Sciatic nerve (tissue), 2 donors: ENCODE data around the gene CEP72. TPM values are rescaled to one million over a fixed set of nuclear protein-coding genes. Genes with fewer than 3 reads are reported as not detected.
"Not testable (repeated sequence)": the region's sequence is repeated elsewhere in the genome, so short reads cannot be mapped to it uniquely, and the experiment has no call there.

Source experiments
- ATAC-seq: fragments of 200-7000 bp; cut with Tn5 transposase; one replicate; pipeline ENCODE4 v1.9.1; 2020; ENCODE audit warnings: mild to moderate bottlenecking, moderate library complexity
- DNase-seq: peaks from one replicate; pipeline ENCODE4 v3.0.0-alpha.2; 2020; ENCODE audit warnings: low spot score
- intact Hi-C: fragments of 100-400 bp; cut with DNase I; formaldehyde crosslinking; loops from one replicate; pipeline ENCODE4 v1.14.2; 2022
- total RNA-seq: library from RNA; stranded (reverse); fragmentation: NEBNext Ultra II Directional; extraction: Animal tissue kit (Norgen Biotek cat#: 25700); gene quantifications from one replicate; pipeline ENCODE4 v1.2.1, GENCODE V29; 2021
- donor health status: DM: no; HTN: no; CAD: no.
- donor health status: DM: no; HTN: no; CAD: no.

The CEP72 gene
- total RNA-seq, 1 donor from 2014 or later = 7.5 TPM

- intact Hi-C loops = no loop called here
- no peak for DNase-seq
These were observed 15.7 kb downstream of the CEP72 start for GRCh38 chr5:627840-628239.

GRCh38 chr5:628351-629205, 16.4 kb downstream of the CEP72 start:
- not testable (repeated sequence) for DNase-seq

More at GRCh38 chr5:627840-628239, 15.7 kb downstream of the CEP72 start:
- no peak for ATAC-seq

GRCh38 chr5:633501-633955, 21.4 kb downstream of the CEP72 start:
- intact Hi-C loops = no loop called here
- ATAC-seq (no peak), DNase-seq (no peak)

More at GRCh38 chr5:628351-629205, 16.4 kb downstream of the CEP72 start:
- intact Hi-C loops, ATAC-seq: not testable (repeated sequence)

- DNase-seq (no peak), ATAC-seq (no peak)
- intact Hi-C loops = no loop called here
These were observed 22.1 kb downstream of the CEP72 start for GRCh38 chr5:634191-634590.

GRCh38 chr5:635306-636055, 23.3 kb downstream of the CEP72 start:
- ATAC-seq = peak; percentile 20
- no peak for DNase-seq
- intact Hi-C loops = no loop called here

GRCh38 chr5:636951-637350, 24.8 kb downstream of the CEP72 start:
- intact Hi-C loops = no loop called here
- DNase-seq (no peak), ATAC-seq (no peak)

- DNase-seq (no peak), ATAC-seq (no peak)
- intact Hi-C loops = no loop called here
These were observed 25.7 kb downstream of the CEP72 start for GRCh38 chr5:637581-638450.

GRCh38 chr5:638501-639252, 26.5 kb downstream of the CEP72 start:
- ATAC-seq (no peak), DNase-seq (no peak)
- intact Hi-C loops = no loop called here

- ATAC-seq (no peak), DNase-seq (no peak)
- intact Hi-C loops = no loop called here
These were observed 27.1 kb downstream of the CEP72 start for GRCh38 chr5:639253-639530.

GRCh38 chr5:639584-640213, 27.6 kb downstream of the CEP72 start:
- ATAC-seq (no peak), DNase-seq (no peak)
- intact Hi-C loops = no loop called here

- DNase-seq (no peak), ATAC-seq (no peak)
- intact Hi-C loops = no loop called here
These were observed 28.6 kb downstream of the CEP72 start for GRCh38 chr5:640461-641330.

- ATAC-seq (no peak), DNase-seq (no peak)
- intact Hi-C loops = no loop called here
These were observed 29.2 kb downstream of the CEP72 start for GRCh38 chr5:641331-641765.

GRCh38 chr5:642481-642880, 30.3 kb downstream of the CEP72 start:
- intact Hi-C loops = no loop called here
- ATAC-seq (no peak), DNase-seq (no peak)

- ATAC-seq = no peak
- intact Hi-C loops = no loop called here
- DNase-seq = no peak
These were observed 31.2 kb downstream of the CEP72 start for GRCh38 chr5:643351-643801.

- DNase-seq = no peak
- no peak for ATAC-seq
- intact Hi-C loops = no loop called here
These were observed 31.7 kb downstream of the CEP72 start for GRCh38 chr5:643811-644271.

GRCh38 chr5:644509-644908, 32.4 kb downstream of the CEP72 start:
- DNase-seq = no peak
- intact Hi-C loops = no loop called here
- ATAC-seq = no peak

GRCh38 chr5:644971-645370, 32.8 kb downstream of the CEP72 start:
- intact Hi-C loops = no loop called here
- ATAC-seq = no peak
- no peak for DNase-seq
